ENCODE data around the gene ABHD16A.

DNA sequence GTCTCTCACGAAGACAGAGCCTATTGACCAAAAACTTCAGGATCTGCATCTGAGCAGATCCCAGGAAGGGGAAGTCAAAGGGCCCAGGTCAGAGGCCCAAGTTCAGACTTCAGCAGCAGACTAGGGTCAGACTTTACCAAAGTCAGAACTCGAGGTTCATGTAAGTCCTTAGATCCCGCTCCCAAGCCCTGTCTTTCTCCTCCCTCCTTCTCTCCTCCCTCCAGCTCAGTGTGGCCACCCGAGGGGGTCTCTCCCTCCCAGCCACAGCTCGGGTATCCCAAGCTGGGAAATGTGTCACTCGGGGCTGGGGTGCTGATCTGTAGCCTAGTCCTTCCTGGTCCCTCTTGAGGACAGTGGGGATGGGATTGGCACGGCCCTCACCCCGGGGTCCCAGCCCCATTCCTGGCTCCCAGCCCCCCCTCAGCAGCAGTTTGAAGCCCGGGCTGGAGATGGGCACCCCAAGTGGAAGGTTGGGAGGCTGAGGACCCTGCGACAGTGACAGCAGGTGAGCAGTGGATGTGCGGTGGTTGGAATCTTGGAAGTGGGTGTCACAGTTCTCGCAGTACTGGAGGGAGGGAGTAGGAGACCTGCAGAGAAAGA lies 40.9 kb downstream of the ABHD16A start:
- TF ChIP-seq, protein P1, sequence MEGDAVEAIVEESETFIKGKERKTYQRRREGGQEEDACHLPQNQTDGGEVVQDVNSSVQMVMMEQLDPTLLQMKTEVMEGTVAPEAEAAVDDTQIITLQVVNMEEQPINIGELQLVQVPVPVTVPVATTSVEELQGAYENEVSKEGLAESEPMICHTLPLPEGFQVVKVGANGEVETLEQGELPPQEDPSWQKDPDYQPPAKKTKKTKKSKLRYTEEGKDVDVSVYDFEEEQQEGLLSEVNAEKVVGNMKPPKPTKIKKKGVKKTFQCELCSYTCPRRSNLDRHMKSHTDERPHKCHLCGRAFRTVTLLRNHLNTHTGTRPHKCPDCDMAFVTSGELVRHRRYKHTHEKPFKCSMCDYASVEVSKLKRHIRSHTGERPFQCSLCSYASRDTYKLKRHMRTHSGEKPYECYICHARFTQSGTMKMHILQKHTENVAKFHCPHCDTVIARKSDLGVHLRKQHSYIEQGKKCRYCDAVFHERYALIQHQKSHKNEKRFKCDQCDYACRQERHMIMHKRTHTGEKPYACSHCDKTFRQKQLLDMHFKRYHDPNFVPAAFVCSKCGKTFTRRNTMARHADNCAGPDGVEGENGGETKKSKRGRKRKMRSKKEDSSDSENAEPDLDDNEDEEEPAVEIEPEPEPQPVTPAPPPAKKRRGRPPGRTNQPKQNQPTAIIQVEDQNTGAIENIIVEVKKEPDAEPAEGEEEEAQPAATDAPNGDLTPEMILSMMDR (IDR thresholded peaks at IDR 0.05) = no peak
- no peak for TF ChIP-seq POLR2A (IDR thresholded peaks at IDR 0.05)

Measured in upper lobe of left lung (tissue), 4 donors.